Nucleus accumbens (tissue), 56 donors: ENCODE data around the gene TTC9.

ENCODE experiments used
- DNase-seq, 56 donors: peaks; one replicate each; lab custom pipeline; 2025; lab: John Stamatoyannopoulos, UW

The TTC9 gene

GRCh38 chr14:70642303-70643235 lies 853 bp downstream of the TTC9 start:
- DNase-seq, result peak in 14 of 56 donors; percentile 4 to 40 (median 12)

GRCh38 chr14:70643967-70644366 lies 2.3 kb downstream of the TTC9 start:
- DNase-seq, result no peak

- no peak for DNase-seq
Observed at GRCh38 chr14:70645892-70646291, 4.2 kb downstream of the TTC9 start.

GRCh38 chr14:70646705-70647104 lies 5.0 kb downstream of the TTC9 start:
- DNase-seq, result no peak

- no peak for DNase-seq
Observed at GRCh38 chr14:70648346-70648745, 6.6 kb downstream of the TTC9 start.

- DNase-seq, result no peak
Observed at GRCh38 chr14:70649803-70650202, 8.1 kb downstream of the TTC9 start.

- DNase-seq, result no peak
Observed at GRCh38 chr14:70651522-70651921, 9.8 kb downstream of the TTC9 start.

- DNase-seq, result no peak
Observed at GRCh38 chr14:70652871-70653270, 11.2 kb downstream of the TTC9 start.

- no peak for DNase-seq
Observed at GRCh38 chr14:70653662-70654061, 11.9 kb downstream of the TTC9 start.

- no peak for DNase-seq
Observed at GRCh38 chr14:70654632-70655031, 12.9 kb downstream of the TTC9 start.

- DNase-seq, result no peak
Observed at GRCh38 chr14:70655110-70655826, 13.6 kb downstream of the TTC9 start.

- DNase-seq, result no peak
Observed at GRCh38 chr14:70658899-70659298, 17.2 kb downstream of the TTC9 start.

- no peak for DNase-seq
Observed at GRCh38 chr14:70660967-70661893, 19.5 kb downstream of the TTC9 start.

GRCh38 chr14:70662080-70662479 lies 20.4 kb downstream of the TTC9 start:
- no peak for DNase-seq

- DNase-seq, result no peak
Observed at GRCh38 chr14:70662816-70663215, 21.1 kb downstream of the TTC9 start.

GRCh38 chr14:70663707-70664179 lies 22.0 kb downstream of the TTC9 start:
- no peak for DNase-seq

GRCh38 chr14:70664698-70665447 lies 23.2 kb downstream of the TTC9 start:
- no peak for DNase-seq

- DNase-seq, result no peak
Observed at GRCh38 chr14:70665448-70666360, 24.0 kb downstream of the TTC9 start.

GRCh38 chr14:70666361-70666686 lies 24.6 kb downstream of the TTC9 start:
- DNase-seq, result no peak
